Measurements from ENCODE around the gene HRNR.
A peak's percentile ranks its signal among the peaks of the same experiment; 100 is the strongest.
"Not testable (repeated sequence)": the region's sequence is repeated elsewhere in the genome, so short reads cannot be mapped to it uniquely, and the experiment has no call there.

Gene HRNR

DNA sequence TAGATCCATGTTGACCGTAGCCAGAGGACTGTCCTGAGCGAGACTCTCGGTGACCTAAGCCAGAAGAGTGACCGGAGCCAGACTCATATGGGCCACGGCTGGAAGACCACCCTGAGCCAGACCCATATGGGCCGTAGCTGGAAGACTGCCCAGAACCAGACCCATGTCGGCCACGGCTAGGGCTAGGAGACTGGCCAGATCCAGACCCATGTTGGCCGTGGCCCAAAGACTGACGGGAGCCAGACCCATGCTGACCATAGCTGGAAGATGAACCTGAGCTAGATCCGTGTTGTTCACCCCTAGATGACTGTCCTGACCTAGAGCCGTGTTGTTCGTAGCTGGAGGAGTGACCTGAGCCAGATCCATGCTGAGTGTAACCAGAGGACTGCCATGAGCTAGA, 8.4 kb downstream of the HRNR start:
- POLR2A ChIA-PET; H3K4me3 ChIP-seq (ENCODE audit: control insufficient read depth in 1 of 7, extremely low read depth in 1 of 7, insufficient read depth in 4 of 7, low read depth in 2 of 7, low read length in 6 of 7): not testable (repeated sequence)

DNA sequence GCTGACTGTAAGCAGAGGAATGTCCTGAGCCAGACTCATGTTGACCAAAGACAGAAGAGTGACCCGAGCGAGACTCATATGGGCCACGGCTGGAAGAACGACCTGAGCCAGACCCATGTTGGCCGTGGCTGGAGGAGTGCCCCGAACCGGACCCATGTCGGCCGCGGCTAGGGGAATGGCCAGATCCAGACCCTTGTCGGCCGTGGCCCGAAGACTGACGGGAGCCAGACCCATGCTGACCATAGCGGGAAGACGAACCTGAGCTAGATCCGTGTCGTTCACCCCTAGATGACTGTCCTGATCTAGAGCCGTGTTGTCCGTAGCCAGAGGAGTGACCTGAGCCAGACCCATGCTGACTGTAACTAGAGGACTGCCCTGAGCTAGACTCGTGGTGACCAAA, 9.1 kb downstream of the HRNR start:
- no CpG with 5 or more reads among the region's 21 CpGs for WGBS (ENCODE audit: insufficient coverage)
- H3K4me3 ChIP-seq (ENCODE audit: control insufficient read depth in 1 of 7, extremely low read depth in 1 of 7, insufficient read depth in 4 of 7, low read depth in 2 of 7, low read length in 6 of 7); H3K36me3 ChIP-seq (ENCODE audit: control insufficient read depth in 4 of 4, insufficient read depth in 4 of 4, low read length in 3 of 4); H3K27ac ChIP-seq (ENCODE audit: insufficient read depth in 1 of 2, low read depth in 1 of 2, low read length in 2 of 2, poor library complexity in 1 of 2, severe bottlenecking in 2 of 2); POLR2A ChIA-PET; H3K27me3 ChIP-seq (replicated peaks in 2 of 5; ENCODE audit: control insufficient read depth in 4 of 5, insufficient read depth in 5 of 5, low read length in 4 of 5); H3K4me1 ChIP-seq (ENCODE audit: control extremely low read depth in 1 of 4, control insufficient read depth in 4 of 4, insufficient read depth in 4 of 4, low read length in 3 of 4); DNase-seq; CTCF ChIA-PET: not testable (repeated sequence)
- H3K9me3 ChIP-seq (ENCODE audit: control extremely low read depth in 1 of 5, control insufficient read depth in 4 of 5, insufficient read depth in 2 of 5, low read depth in 1 of 5, low read length in 4 of 5) = peaks cover 1 to 19% (median 7%) of the 10 kb centered on the region in 5 experiments

More for the DNA sequence above, 8.4 kb downstream of the HRNR start:
- CTCF ChIA-PET; H3K27me3 ChIP-seq (replicated peaks in 2 of 5; ENCODE audit: control insufficient read depth in 4 of 5, insufficient read depth in 5 of 5, low read length in 4 of 5); H3K27ac ChIP-seq (ENCODE audit: insufficient read depth in 1 of 2, low read depth in 1 of 2, low read length in 2 of 2, poor library complexity in 1 of 2, severe bottlenecking in 2 of 2); H3K36me3 ChIP-seq (ENCODE audit: control insufficient read depth in 4 of 4, insufficient read depth in 4 of 4, low read length in 3 of 4); H3K4me1 ChIP-seq (ENCODE audit: control extremely low read depth in 1 of 4, control insufficient read depth in 4 of 4, insufficient read depth in 4 of 4, low read length in 3 of 4); DNase-seq: not testable (repeated sequence)
- H3K9me3 ChIP-seq (ENCODE audit: control extremely low read depth in 1 of 5, control insufficient read depth in 4 of 5, insufficient read depth in 2 of 5, low read depth in 1 of 5, low read length in 4 of 5) = peaks cover 1 to 21% (median 7%) of the 10 kb centered on the region in 5 experiments
- WGBS (ENCODE audit: insufficient coverage) = 100% methylated on average over 1 of the region's 13 CpGs

GRCh38 chr1:152198982-152199381, 25.0 kb downstream of the HRNR start:
- Histone ChIP-seq H3K9me3 (ENCODE audit: control extremely low read depth in 1 of 5, control insufficient read depth in 4 of 5, insufficient read depth in 2 of 5, low read depth in 1 of 5, low read length in 4 of 5) (no peaks in the 10 kb centered on the region), H3K4me3 (ENCODE audit: control insufficient read depth in 1 of 7, extremely low read depth in 1 of 7, insufficient read depth in 4 of 7, low read depth in 2 of 7, low read length in 6 of 7) (no peak overlapping the region), H3K27me3 (replicated peaks in 2 of 5; ENCODE audit: control insufficient read depth in 4 of 5, insufficient read depth in 5 of 5, low read length in 4 of 5) (no peaks in the 10 kb centered on the region), H3K27ac (ENCODE audit: insufficient read depth in 1 of 2, low read depth in 1 of 2, low read length in 2 of 2, poor library complexity in 1 of 2, severe bottlenecking in 2 of 2) (no peak overlapping the region), H3K4me1 (ENCODE audit: control extremely low read depth in 1 of 4, control insufficient read depth in 4 of 4, insufficient read depth in 4 of 4, low read length in 3 of 4) (no peaks in the 10 kb centered on the region), H3K36me3 (ENCODE audit: control insufficient read depth in 4 of 4, insufficient read depth in 4 of 4, low read length in 3 of 4) (no peaks in the 10 kb centered on the region)
- ChIA-PET POLR2A (no interaction called here), CTCF (interaction anchor here (0.5 to 2.3 kb wide), 3 partner anchors 10 to 259 kb away, joined by 3 to 8 read pairs (median 7); no protein-coding TSS in a partner anchor)
- DNase-seq = no peak

GRCh38 chr1:152197361-152197941, 26.5 kb downstream of the HRNR start:
- no peaks in the 10 kb centered on the region for H3K9me3 ChIP-seq (ENCODE audit: control extremely low read depth in 1 of 5, control insufficient read depth in 4 of 5, insufficient read depth in 2 of 5, low read depth in 1 of 5, low read length in 4 of 5)
- no peak for DNase-seq
- POLR2A ChIA-PET = no interaction called here
- H3K27ac ChIP-seq (ENCODE audit: insufficient read depth in 1 of 2, low read depth in 1 of 2, low read length in 2 of 2, poor library complexity in 1 of 2, severe bottlenecking in 2 of 2) = no peak overlapping the region
- no peaks in the 10 kb centered on the region for H3K4me1 ChIP-seq (ENCODE audit: control extremely low read depth in 1 of 4, control insufficient read depth in 4 of 4, insufficient read depth in 4 of 4, low read length in 3 of 4)
- no peak overlapping the region for H3K4me3 ChIP-seq (ENCODE audit: control insufficient read depth in 1 of 7, extremely low read depth in 1 of 7, insufficient read depth in 4 of 7, low read depth in 2 of 7, low read length in 6 of 7)
- CTCF ChIA-PET = interaction anchor here (1.0 to 2.3 kb wide), 2 partner anchors 9 to 10 kb away, joined by 6 to 8 read pairs; no protein-coding TSS in a partner anchor
- H3K36me3 ChIP-seq (ENCODE audit: control insufficient read depth in 4 of 4, insufficient read depth in 4 of 4, low read length in 3 of 4) = no peaks in the 10 kb centered on the region
- H3K27me3 ChIP-seq (replicated peaks in 2 of 5; ENCODE audit: control insufficient read depth in 4 of 5, insufficient read depth in 5 of 5, low read length in 4 of 5) = peaks cover 0 to 5% (median 0%) of the 10 kb centered on the region in 5 experiments

DNA sequence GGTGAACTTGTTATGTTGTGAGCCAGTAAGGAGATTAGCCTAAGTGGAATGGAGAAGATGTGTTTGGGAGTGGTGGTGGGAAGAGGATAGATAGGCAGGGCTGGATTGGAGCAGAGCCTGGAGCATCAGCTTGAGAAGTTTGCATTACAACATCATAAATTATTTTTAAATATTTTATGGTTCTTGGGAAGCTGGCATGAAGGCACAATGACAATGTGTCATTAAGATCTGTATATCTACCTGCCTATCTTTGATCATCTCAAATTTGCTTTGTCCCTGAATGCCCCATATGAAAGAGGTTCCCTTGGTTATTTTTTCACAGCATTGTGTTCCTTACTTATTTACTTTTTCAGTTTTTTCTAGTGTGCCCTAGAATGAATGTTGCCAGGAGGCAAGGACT, 32.3 kb downstream of the HRNR start:
- H3K4me3 ChIP-seq (ENCODE audit: control insufficient read depth in 1 of 7, extremely low read depth in 1 of 7, insufficient read depth in 4 of 7, low read depth in 2 of 7, low read length in 6 of 7) = no peak overlapping the region
- ChIA-PET CTCF (interaction anchor here (1.0 to 2.8 kb wide), 4 partner anchors 15 to 267 kb away, joined by 3 to 23 read pairs (median 4); no protein-coding TSS in a partner anchor), POLR2A (no interaction called here)
- peaks cover 0 to 21% (median 3%) of the 10 kb centered on the region in 5 experiments for H3K27me3 ChIP-seq (replicated peaks in 2 of 5; ENCODE audit: control insufficient read depth in 4 of 5, insufficient read depth in 5 of 5, low read length in 4 of 5)
- no peak for DNase-seq
- H3K4me1 ChIP-seq (ENCODE audit: control extremely low read depth in 1 of 4, control insufficient read depth in 4 of 4, insufficient read depth in 4 of 4, low read length in 3 of 4) = peaks cover 2 to 9% (median 8%) of the 10 kb centered on the region in 4 experiments
- H3K9me3 ChIP-seq (ENCODE audit: control extremely low read depth in 1 of 5, control insufficient read depth in 4 of 5, insufficient read depth in 2 of 5, low read depth in 1 of 5, low read length in 4 of 5) = no peaks in the 10 kb centered on the region
- H3K27ac ChIP-seq (ENCODE audit: insufficient read depth in 1 of 2, low read depth in 1 of 2, low read length in 2 of 2, poor library complexity in 1 of 2, severe bottlenecking in 2 of 2) = no peak overlapping the region
- no peaks in the 10 kb centered on the region for H3K36me3 ChIP-seq (ENCODE audit: control insufficient read depth in 4 of 4, insufficient read depth in 4 of 4, low read length in 3 of 4)

GRCh38 chr1:152191260-152191659, 32.7 kb downstream of the HRNR start:
- CTCF ChIA-PET = interaction anchor here (1.2 to 2.8 kb wide), 3 partner anchors 151 to 267 kb away, joined by 3 to 23 read pairs (median 6); no protein-coding TSS in a partner anchor
- peaks cover 2 to 9% (median 8%) of the 10 kb centered on the region in 4 experiments for H3K4me1 ChIP-seq (ENCODE audit: control extremely low read depth in 1 of 4, control insufficient read depth in 4 of 4, insufficient read depth in 4 of 4, low read length in 3 of 4)
- WGBS (ENCODE audit: insufficient coverage) = 92% methylated on average over 4 of the region's 5 CpGs
- no peak overlapping the region for H3K27ac ChIP-seq (ENCODE audit: insufficient read depth in 1 of 2, low read depth in 1 of 2, low read length in 2 of 2, poor library complexity in 1 of 2, severe bottlenecking in 2 of 2)
- H3K9me3 ChIP-seq (ENCODE audit: control extremely low read depth in 1 of 5, control insufficient read depth in 4 of 5, insufficient read depth in 2 of 5, low read depth in 1 of 5, low read length in 4 of 5) = no peaks in the 10 kb centered on the region
- peaks cover 0 to 21% (median 3%) of the 10 kb centered on the region in 5 experiments for H3K27me3 ChIP-seq (replicated peaks in 2 of 5; ENCODE audit: control insufficient read depth in 4 of 5, insufficient read depth in 5 of 5, low read length in 4 of 5)
- H3K4me3 ChIP-seq (ENCODE audit: control insufficient read depth in 1 of 7, extremely low read depth in 1 of 7, insufficient read depth in 4 of 7, low read depth in 2 of 7, low read length in 6 of 7) = no peak overlapping the region
- DNase-seq = no peak
- H3K36me3 ChIP-seq (ENCODE audit: control insufficient read depth in 4 of 4, insufficient read depth in 4 of 4, low read length in 3 of 4) = no peaks in the 10 kb centered on the region
- POLR2A ChIA-PET = no interaction called here

DNA sequence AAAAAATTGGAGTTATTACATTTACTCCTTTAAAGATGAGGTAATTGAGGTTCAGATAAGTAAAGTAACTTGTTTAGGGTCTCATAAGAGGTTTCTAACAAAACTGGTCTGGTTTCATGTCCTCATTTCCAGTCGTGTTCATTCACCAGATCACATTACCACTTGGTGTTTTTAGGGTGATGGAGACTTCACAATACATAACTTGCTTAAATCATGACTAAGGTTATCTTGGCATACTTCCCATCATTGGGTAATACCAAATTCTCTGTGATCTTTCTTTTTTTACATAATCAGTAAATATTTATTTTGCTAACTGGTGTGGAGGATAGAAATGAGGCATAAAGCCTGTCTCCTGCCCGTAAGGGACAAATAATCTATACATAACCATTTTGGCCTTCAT, 33.4 kb downstream of the HRNR start:
- WGBS (ENCODE audit: insufficient coverage) = no CpG with 5 or more reads among the region's 2 CpGs
- peaks cover 2 to 9% (median 8%) of the 10 kb centered on the region in 4 experiments for H3K4me1 ChIP-seq (ENCODE audit: control extremely low read depth in 1 of 4, control insufficient read depth in 4 of 4, insufficient read depth in 4 of 4, low read length in 3 of 4)
- POLR2A ChIA-PET = no interaction called here
- no peaks in the 10 kb centered on the region for H3K36me3 ChIP-seq (ENCODE audit: control insufficient read depth in 4 of 4, insufficient read depth in 4 of 4, low read length in 3 of 4)
- no peak overlapping the region for H3K4me3 ChIP-seq (ENCODE audit: control insufficient read depth in 1 of 7, extremely low read depth in 1 of 7, insufficient read depth in 4 of 7, low read depth in 2 of 7, low read length in 6 of 7)
- no peak overlapping the region for H3K27ac ChIP-seq (ENCODE audit: insufficient read depth in 1 of 2, low read depth in 1 of 2, low read length in 2 of 2, poor library complexity in 1 of 2, severe bottlenecking in 2 of 2)
- peaks cover 0 to 21% (median 3%) of the 10 kb centered on the region in 5 experiments for H3K27me3 ChIP-seq (replicated peaks in 2 of 5; ENCODE audit: control insufficient read depth in 4 of 5, insufficient read depth in 5 of 5, low read length in 4 of 5)
- peak in 1 of 3 donors; percentile 14 for DNase-seq
- H3K9me3 ChIP-seq (ENCODE audit: control extremely low read depth in 1 of 5, control insufficient read depth in 4 of 5, insufficient read depth in 2 of 5, low read depth in 1 of 5, low read length in 4 of 5) = no peaks in the 10 kb centered on the region
- CTCF ChIA-PET = interaction anchor here (1.2 to 2.8 kb wide), 3 partner anchors 151 to 268 kb away, joined by 3 to 23 read pairs (median 6); no protein-coding TSS in a partner anchor
